K562 (cell line): ENCODE measurements around the gene FYB1. TPM values are rescaled to one million over a fixed set of nuclear protein-coding genes. Genes with fewer than 3 reads are reported as not detected.

Experiments
- CBFA2T2 ChIP-seq: fragments of 450-650 bp; conservative IDR thresholded peaks from 2 replicates; pipeline ENCODE4 v1.6.1; 2017; ENCODE audit warnings: mild to moderate bottlenecking
- CC2D1A ChIP-seq: fragments of 450-650 bp; IDR thresholded peaks from 2 replicates; pipeline ENCODE4 v1.6.1; 2017; ENCODE audit warnings: mild to moderate bottlenecking
- ESRRA ChIP-seq: fragments of 450-650 bp; IDR thresholded peaks from 2 replicates; pipeline ENCODE4 v1.6.1; 2014; ENCODE audit warnings: low read depth, mild to moderate bottlenecking, moderate library complexity, borderline replicate concordance
- KLF13 ChIP-seq: fragments of 450-650 bp; IDR thresholded peaks from 2 replicates; pipeline ENCODE4 v1.6.1; 2016; ENCODE audit warnings: missing genetic modification characterization, low read depth, mild to moderate bottlenecking, missing compliant biosample characterization, moderate library complexity, borderline replicate concordance
- MCM3 ChIP-seq: fragments of 450-650 bp; IDR thresholded peaks from 2 replicates; pipeline ENCODE4 v1.6.1; 2016
- MEIS2 ChIP-seq: fragments of 450-650 bp; IDR thresholded peaks from 2 replicates; pipeline ENCODE4 v1.6.1; 2014; ENCODE audit warnings: mild to moderate bottlenecking; ENCODE audit not compliant: partially characterized antibody
- NEUROD1 ChIP-seq: fragments of 150-350 bp; IDR thresholded peaks from 2 replicates; pipeline ENCODE4 v1.6.1; 2014; ENCODE audit warnings: borderline replicate concordance, low read length, low read depth; ENCODE audit not compliant: partially characterized antibody
- POLR2AphosphoS5 ChIP-seq: IDR thresholded peaks from 2 replicates; pipeline ENCODE4 v1.6.1; 2011; ENCODE audit warnings: mild to moderate bottlenecking, low read depth, low read length, moderate library complexity; ENCODE audit not compliant: control insufficient read depth, insufficient read depth
- PPARD ChIP-seq: fragments of 250-450 bp; sonication (Bioruptor Pico); IDR thresholded peaks from 2 replicates; pipeline ENCODE4 v1.8.0; 2022; ENCODE audit warnings: inconsistent platforms, mild to moderate bottlenecking, moderate library complexity
- TCFL5 ChIP-seq: fragments of 250-450 bp; sonication (Bioruptor Pico); conservative IDR thresholded peaks from 2 replicates; pipeline ENCODE4 v1.6.1; 2021; ENCODE audit warnings: mild to moderate bottlenecking, moderate library complexity, matching md5 sums
- TSC22D4 ChIP-seq: fragments of 450-650 bp; IDR thresholded peaks from 2 replicates; pipeline ENCODE4 v1.6.1; 2016; ENCODE audit warnings: missing genetic modification characterization, missing biosample characterization, control low read depth
- XRCC5 ChIP-seq: fragments of 200-400 bp; formaldehyde crosslinking; IDR thresholded peaks from 2 replicates; pipeline ENCODE4 v1.6.1; 2017; ENCODE audit warnings: low read depth, mild to moderate bottlenecking, low read length
- YBX1 ChIP-seq: fragments of 450-650 bp; IDR thresholded peaks from 2 replicates; pipeline ENCODE4 v1.7.1; 2016; ENCODE audit warnings: mild to moderate bottlenecking
- ZNF12 ChIP-seq: sonication (generic); formaldehyde crosslinking; IDR thresholded peaks from 2 replicates; pipeline ENCODE4 v1.4.0; 2020; ENCODE audit warnings: mild to moderate bottlenecking, missing genetic modification reagents
- ZNF274 ChIP-seq: IDR thresholded peaks from 2 replicates; pipeline ENCODE4 v1.6.1; 2011; ENCODE audit warnings: low read depth, mild to moderate bottlenecking, low read length, moderate library complexity, borderline replicate concordance
- ZNF551 ChIP-seq: fragments of 250-450 bp; sonication (Bioruptor Pico); IDR thresholded peaks from 2 replicates; pipeline ENCODE4 v1.5.0; 2021; ENCODE audit warnings: mild to moderate bottlenecking, moderate library complexity
- polyA plus RNA-seq, 8 experiments: library from polyadenylated mRNA; depleted of rRNA in 4 of 8; stranded (reverse) in 5 of 8; unstranded in 3 of 8; fragments of >200 nt; fragmentation: Nextera tagmentation in 2 of 8; fragmentation: Illumina TruSeq in 1 of 8; extraction: Ambion mirVana in 2 of 8; extraction: Trizol in 1 of 8; gene quantifications; 2 replicates each; pipeline versions ENCODE4 v1.2.1 to v1.2.3, GENCODE V29; 2011 to 2014; ENCODE audit warnings: inconsistent platforms in 1 of 8, missing spikeins in 1 of 8
- total RNA-seq, 7 experiments: library from RNA; depleted of rRNA in 6 of 7; stranded (reverse); fragments of >200 nt in 6 of 7; fragmentation: Illumina TruSeq in 2 of 7; extraction: Trizol in 2 of 7; gene quantifications; 2 replicates each; pipeline versions ENCODE4 v1.2.1 to v1.2.3, GENCODE V29; 2011 to 2021; ENCODE audit warnings: low replicate concordance in 1 of 7
- TF ChIP-seq, protein P1 (sequence below): fragments of 450-650 bp; conservative IDR thresholded peaks from 2 replicates; pipeline ENCODE4 v1.6.1; 2016; ENCODE audit warnings: missing genetic modification characterization, low read depth, mild to moderate bottlenecking, control low read depth, missing compliant biosample characterization
- TF ChIP-seq, protein P2 (sequence below): sonication (generic); formaldehyde crosslinking; IDR thresholded peaks from 2 replicates; pipeline ENCODE4 v1.8.0; 2022; ENCODE audit warnings: mild to moderate bottlenecking, missing genetic modification reagents
- TF ChIP-seq, protein P3 (sequence below): fragments of 250-450 bp; sonication (Bioruptor Pico); IDR thresholded peaks from 2 replicates; pipeline ENCODE4 v1.5.0; 2021
- TF ChIP-seq, protein P4 (sequence below): fragments of 450-650 bp; IDR thresholded peaks from one replicate; pipeline ENCODE4 v1.6.1; 2018; ENCODE audit warnings: mild to moderate bottlenecking, moderate library complexity; ENCODE audit not compliant: partially characterized antibody

Gene FYB1
- total and polyA plus RNA-seq, 9 of the 15 experiments (the other 6 are each of a cell fraction or from before 2014, with no cell fraction given), result 4.7 to 31.5 (median 9.7) TPM

DNA sequence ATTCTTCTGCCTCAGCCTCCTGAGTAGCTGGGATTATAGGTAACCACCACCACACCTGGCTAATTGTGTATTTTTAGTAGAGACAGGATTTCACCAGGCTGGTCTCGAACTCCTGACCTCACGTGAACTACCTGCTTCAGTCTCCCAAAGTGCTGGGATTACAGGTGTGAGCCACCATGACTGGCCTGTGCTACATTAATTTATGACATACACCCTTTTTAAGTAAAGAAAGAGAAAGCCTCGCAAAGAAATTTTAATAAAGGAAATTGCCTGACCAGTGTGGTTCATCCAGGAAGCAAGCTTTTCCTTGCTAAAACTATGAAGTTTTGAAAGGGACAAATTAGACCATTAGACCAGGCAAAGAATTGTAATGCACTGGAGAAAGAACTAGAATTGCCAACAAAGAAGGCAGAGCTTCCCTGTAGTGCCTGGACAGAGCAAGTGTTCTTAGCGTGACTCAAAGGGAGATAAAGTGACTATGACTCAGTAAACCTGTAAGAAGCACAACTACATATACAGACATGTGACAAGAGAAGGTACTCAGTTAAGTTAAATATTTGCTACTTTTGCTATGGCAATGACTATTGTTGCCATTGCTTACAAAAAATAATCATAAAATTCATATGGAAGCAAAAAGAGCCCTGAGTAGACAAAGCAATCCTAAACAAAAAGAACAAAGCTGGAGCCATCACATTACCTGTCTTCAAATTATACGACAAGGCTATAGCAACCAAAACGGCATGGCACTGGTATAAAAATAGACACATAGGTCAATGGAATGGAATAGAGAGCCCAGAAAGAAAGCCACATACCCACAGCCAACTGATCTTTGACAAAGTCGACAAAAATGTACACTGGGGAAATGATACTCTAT, 54.6 kb downstream of the FYB1 start (continued):
- TF ChIP-seq, protein P1, sequence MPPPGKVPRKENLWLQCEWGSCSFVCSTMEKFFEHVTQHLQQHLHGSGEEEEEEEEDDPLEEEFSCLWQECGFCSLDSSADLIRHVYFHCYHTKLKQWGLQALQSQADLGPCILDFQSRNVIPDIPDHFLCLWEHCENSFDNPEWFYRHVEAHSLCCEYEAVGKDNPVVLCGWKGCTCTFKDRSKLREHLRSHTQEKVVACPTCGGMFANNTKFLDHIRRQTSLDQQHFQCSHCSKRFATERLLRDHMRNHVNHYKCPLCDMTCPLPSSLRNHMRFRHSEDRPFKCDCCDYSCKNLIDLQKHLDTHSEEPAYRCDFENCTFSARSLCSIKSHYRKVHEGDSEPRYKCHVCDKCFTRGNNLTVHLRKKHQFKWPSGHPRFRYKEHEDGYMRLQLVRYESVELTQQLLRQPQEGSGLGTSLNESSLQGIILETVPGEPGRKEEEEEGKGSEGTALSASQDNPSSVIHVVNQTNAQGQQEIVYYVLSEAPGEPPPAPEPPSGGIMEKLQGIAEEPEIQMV, result no peak
- no peak for TF ChIP-seq TCFL5 (CRISPR knock-in tag)
- no peak for TF ChIP-seq YBX1
- no peak for TF ChIP-seq MEIS2
- TF ChIP-seq CBFA2T2, result no peak
- no peak for TF ChIP-seq ZNF12
- TF ChIP-seq, protein P2, sequence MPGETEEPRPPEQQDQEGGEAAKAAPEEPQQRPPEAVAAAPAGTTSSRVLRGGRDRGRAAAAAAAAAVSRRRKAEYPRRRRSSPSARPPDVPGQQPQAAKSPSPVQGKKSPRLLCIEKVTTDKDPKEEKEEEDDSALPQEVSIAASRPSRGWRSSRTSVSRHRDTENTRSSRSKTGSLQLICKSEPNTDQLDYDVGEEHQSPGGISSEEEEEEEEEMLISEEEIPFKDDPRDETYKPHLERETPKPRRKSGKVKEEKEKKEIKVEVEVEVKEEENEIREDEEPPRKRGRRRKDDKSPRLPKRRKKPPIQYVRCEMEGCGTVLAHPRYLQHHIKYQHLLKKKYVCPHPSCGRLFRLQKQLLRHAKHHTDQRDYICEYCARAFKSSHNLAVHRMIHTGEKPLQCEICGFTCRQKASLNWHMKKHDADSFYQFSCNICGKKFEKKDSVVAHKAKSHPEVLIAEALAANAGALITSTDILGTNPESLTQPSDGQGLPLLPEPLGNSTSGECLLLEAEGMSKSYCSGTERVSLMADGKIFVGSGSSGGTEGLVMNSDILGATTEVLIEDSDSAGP, result no peak
- TF ChIP-seq NEUROD1, result no peak
- TF ChIP-seq, protein P3, sequence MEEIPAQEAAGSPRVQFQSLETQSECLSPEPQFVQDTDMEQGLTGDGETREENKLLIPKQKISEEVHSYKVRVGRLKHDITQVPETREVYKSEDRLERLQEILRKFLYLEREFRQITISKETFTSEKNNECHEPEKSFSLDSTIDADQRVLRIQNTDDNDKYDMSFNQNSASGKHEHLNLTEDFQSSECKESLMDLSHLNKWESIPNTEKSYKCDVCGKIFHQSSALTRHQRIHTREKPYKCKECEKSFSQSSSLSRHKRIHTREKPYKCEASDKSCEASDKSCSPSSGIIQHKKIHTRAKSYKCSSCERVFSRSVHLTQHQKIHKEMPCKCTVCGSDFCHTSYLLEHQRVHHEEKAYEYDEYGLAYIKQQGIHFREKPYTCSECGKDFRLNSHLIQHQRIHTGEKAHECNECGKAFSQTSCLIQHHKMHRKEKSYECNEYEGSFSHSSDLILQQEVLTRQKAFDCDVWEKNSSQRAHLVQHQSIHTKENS (CRISPR knock-in tag), result no peak
- TF ChIP-seq POLR2AphosphoS5, result no peak
- no peak for TF ChIP-seq CC2D1A
- no peak for TF ChIP-seq ESRRA
- no peak for TF ChIP-seq KLF13
- TF ChIP-seq PPARD, result no peak
- TF ChIP-seq, protein P4, sequence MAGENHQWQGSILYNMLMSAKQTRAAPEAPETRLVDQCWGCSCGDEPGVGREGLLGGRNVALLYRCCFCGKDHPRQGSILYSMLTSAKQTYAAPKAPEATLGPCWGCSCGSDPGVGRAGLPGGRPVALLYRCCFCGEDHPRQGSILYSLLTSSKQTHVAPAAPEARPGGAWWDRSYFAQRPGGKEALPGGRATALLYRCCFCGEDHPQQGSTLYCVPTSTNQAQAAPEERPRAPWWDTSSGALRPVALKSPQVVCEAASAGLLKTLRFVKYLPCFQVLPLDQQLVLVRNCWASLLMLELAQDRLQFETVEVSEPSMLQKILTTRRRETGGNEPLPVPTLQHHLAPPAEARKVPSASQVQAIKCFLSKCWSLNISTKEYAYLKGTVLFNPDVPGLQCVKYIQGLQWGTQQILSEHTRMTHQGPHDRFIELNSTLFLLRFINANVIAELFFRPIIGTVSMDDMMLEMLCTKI, result no peak
- no peak for TF ChIP-seq ZNF274
- TF ChIP-seq ZNF551 (CRISPR knock-in tag), result no peak
- no peak for TF ChIP-seq MCM3
- no peak for TF ChIP-seq TSC22D4
- TF ChIP-seq XRCC5, result no peak
